Pons (tissue), 1 donor: ENCODE results near the gene SCN1A.
"Not testable (repeated sequence)": the region's sequence is repeated elsewhere in the genome, so short reads cannot be mapped to it uniquely, and the experiment has no call there.

Experiments
- DNase-seq: peaks from one replicate; pipeline ENCODE4 v3.0.0-alpha.2; 2016; ENCODE audit warnings: low spot score

Gene SCN1A

DNA sequence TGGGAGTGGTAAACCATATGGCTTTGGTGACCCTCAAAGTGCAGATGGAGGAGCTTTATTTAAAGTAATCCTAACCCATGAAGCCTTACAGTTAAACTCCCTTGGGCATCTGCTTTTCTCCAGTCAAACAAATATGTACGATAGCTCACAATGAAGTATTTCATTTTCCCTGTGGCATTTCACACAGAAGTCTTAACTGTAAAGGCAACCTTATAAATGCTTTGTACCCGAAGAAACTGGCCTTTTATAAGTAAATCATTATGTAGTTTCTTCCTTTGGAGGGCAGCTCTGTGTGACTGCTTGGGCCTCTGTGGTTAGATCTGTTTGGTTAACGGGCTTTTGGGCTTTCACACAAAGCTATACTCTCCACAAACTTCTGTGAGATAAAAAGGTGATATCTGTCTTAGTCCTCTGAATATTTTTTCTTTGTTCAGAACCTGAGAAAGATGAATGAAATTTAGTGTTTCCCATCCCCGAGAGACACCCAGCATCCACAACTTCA, 46.6 kb downstream of the SCN1A start:
- DNase-seq = no peak

DNA sequence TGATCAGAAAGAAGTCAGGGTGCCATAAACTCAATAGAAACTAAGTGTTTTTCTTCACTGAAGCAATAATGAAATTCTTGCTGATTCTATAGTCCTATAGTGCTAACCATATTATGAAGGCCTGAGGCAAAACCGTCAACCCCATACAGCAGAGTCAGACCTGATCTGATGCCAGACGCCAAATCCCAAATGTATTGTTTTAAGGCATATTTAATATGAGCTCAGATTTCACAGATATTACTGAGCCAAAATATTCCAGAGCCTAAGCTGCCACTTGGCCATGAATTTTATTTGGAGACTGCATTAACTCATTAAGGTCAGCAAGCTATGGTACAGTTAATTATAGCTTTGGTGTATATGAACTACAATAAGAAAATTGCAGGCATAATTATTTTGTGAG, 53.4 kb downstream of the SCN1A start:
- DNase-seq = no peak

DNA sequence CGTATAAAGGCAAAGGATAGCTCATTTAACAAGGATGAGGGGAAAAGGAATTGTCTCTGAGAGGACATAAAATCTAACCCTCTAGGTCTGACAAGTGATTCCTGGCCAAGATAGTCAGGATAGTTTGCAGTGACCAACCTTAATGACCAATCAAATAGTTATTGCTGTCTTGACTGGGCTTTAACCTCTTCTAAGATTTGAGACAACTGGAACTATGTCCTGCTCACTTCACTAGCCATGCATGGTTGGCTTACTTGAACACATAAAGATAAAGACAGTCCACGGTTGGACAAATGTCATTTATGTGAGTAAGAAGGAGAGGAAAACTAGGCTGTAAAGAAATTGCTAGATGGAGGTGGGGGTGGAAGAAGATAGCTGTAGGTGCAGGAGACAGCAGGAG, 53.8 kb downstream of the SCN1A start:
- no peak for DNase-seq

DNA sequence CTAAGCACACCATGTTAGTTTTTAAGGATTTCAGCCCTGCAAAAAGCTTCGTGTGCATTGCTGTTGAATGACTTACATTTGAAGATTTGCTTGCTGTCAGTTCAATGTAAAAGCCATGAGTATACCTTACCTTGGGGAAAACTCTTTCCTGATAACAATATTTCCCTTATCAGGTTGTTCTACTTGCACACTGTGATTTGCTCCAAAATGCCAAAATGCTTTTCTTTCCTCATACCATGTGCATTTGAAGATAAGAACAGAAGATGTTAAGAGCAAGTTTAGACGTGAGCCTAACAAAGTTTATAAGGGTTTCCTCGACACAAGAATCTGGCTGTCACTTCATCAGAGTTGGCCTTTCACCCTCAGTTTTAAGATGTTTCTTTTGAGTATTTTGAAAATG, 57.6 kb downstream of the SCN1A start:
- no peak for DNase-seq

DNA sequence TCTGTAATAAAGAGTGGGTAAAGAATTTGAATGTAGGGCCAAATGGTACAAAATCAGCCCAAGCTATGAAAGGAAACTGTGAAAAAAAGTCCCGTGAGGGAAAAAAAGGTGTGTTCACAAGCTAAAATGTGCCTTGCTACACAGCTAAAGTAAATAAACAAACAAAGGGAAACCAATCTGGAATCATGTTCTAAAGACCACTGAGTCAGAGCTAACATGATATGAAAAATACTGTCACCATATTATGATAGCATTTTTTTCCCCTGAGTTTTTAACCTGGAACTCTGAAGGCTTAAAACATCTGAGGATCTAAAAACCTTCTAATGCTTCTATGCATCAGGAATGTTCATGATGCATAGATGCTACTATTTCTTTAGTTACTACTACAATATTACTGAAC, 58.8 kb downstream of the SCN1A start:
- DNase-seq = no peak

DNA sequence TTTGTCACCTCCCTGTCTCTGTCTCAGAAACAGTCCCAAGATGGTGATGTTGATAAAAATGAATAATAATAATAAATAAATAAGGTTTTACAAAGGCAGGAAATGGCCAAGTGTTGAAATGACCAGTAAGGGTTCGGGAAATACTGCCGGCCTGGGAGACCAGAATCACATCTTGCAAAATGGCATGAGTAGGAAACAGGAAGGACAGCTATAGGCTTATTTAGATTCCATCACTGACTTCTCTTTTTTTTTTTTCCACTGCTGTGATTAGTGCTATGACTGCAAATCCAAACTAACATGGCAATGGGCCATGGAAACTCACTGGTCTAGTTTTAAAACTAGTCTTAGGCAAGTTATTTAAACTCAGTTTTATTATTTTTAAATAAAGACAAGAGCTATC, 60.6 kb downstream of the SCN1A start:
- no peak for DNase-seq

DNA sequence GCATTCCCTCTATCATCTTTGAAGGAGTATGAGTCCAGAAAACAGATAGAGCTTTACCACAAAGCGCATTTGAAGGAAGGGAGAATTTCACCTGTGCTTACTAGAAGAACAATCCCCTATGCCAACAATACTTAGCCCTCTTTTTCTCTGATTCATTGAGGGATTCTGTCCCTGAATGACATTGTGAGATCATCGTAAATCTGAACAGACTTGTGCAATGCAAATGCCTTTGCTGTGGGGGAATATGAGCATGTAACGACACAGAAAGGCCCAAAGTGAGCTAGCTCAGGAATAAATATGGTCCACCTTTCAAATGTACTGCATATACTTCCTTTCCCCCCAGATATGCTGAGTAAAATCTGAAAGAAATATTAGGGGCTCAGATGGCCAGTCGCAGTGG, 67.6 kb downstream of the SCN1A start:
- DNase-seq = no peak

DNA sequence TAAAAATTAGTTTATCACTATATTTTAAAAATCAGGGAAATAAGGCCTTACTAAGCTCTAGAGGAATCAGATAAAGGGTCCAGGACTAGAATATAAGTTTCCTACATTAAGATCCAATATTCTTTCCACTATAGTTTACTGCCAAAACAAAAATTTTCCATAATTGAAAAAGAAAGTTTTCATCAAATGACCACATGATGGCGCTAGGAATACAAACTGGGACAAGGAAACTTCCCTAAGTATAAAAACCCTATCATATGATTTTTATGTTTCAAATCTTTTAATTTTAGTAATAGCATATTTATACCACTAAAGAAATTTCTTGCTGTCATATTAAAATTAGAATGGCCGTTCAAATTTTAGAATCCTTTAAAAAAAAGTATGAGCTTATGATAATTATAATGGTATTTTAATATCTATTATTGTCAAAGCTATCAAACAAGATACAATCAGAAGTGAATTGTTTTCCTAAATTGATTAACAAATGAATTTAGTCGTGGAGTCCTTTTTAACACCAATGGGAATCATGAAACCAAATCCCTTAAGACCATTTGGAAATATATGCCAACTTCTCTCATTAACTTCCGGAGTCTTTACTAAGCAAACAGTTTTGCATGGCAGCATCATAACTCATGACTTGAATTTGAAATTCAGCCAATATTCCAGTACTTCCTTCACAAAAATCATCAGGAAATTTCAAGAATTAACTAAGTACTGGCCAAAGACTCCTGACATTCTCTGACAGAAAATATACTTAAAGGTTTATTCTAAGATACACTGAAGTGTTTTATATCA, 70.3 kb downstream of the SCN1A start:
- DNase-seq = peak; percentile 31

DNA sequence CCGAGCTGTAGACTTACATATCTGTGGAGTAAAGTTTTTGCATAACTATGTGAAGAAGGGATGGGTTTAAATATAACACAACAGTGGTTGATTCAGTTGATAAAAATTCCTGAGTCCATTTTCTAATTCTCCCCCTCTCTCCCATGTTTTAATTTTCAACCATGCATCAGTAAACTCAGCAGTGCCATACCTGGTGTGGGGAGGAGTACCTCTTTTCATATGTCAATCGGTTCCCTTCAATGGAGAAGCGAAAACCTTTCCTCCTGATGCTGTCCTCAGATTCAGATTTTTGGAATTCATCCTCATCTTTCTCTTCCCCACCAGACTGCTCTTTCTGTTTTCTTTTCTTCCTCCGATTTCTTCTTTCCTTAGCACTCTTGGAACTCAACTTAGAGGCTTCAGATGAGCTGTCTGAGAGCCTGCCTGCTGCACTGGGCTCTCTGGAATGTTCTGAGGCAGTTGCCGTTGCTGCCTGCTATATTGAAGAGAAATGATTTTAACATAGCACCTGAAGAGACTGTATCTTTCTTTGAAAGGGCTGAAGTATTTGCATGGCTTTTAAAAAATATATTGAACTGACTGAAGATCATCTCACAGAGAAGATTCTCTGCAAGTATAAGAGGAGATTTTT, 82.9 kb downstream of the SCN1A start:
- DNase-seq = no peak

DNA sequence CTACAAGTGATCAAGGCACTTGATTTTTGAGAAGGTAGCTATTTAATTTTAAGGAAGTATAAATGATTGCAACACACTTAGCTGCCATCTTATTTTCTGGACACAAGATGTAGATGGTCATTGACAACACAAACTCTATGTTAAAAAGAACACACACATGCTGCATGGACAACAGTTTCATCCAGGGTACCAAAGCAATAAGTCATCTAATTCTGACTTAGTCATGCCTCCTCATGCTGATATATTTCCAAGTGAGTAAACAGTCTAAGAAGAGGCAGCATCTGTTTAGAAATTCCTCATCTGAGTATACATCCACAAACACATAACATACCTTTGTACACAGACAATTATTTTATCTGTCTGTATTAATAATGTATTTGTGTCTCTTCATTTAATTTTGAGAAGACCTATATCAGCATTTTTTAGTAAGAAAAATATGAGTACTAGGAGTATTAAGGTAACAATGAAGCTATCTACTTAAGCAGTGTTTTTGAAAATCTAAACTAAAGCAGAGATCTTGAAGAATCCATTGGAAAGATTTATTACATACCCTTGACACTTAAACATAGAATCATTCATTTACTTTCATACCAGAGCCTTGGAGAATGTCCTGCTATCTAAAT, 84.9 kb downstream of the SCN1A start:
- no peak for DNase-seq

DNA sequence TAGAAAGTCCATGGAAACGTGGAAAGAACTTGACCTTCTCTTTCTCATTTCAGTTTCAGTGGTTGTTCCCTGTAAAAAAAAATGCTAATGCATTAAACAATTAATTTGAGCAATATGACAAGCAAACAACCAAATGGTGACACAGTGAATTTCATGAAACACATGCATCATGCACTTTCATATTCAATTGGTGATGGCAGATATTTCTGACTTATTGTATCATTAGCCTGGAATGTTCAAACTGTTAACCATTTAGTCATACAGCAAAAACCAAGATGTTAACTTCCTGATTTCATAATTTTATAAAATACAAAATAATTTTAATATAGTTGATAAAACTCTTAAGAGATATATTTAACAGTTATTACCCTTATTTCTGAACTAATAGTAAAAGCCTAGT, 85.5 kb downstream of the SCN1A start:
- DNase-seq = no peak

DNA sequence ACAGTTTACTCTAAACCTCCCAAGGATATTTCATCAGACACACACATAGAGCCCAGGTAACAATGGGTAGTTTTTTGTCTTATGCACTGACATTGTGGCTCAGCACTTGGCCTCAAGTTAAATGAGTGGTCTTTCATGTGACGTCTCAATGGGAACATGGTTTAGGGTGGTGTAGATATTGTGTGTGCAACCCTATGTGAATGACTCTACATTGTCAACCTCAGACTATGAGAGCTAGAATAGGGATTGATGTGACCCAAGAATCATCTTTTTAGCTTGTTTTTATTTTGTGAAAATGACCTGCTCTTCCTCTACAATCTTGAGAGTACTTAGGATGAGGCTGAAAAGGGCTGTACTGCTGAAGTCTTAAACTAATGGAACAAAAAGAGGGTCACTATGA, 86.2 kb downstream of the SCN1A start:
- DNase-seq = no peak

DNA sequence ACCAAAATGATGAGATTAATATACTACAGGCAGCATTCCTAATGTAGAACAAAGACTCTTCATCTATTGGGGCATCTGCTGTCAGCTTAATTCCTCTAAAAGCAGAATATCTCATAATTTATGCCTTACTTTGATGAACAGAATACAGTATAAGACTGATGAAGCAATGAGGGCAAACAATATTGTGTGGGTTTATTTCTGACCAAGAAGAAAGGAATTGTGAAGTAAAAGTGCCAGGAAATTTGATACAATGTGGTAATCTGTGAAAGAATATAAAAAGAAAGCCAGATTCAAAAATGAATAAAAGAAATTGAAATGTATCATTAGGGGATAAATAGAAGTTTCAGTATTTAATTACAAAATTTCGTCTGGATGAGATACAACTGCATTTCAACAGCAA, 95.5 kb downstream of the SCN1A start:
- DNase-seq = no peak

DNA sequence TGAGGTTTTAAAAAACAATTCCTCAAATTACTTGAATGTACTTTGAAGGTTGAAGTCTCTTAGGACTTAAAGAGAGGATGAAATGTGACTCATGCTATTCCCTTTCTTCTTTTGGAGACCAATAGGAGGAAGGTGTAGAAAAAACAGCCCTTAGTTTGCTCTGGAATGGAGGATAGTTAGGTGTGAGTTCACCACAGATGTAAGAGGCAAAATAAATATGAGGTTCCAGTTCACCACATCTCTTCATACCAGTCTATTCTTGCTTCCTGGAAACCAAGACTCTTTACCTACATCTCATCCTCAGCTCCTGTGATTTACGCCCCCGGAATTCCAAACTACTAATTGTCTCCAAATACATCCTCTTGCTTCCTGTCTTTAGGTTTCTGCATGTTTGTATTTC, 96.8 kb downstream of the SCN1A start:
- no peak for DNase-seq

DNA sequence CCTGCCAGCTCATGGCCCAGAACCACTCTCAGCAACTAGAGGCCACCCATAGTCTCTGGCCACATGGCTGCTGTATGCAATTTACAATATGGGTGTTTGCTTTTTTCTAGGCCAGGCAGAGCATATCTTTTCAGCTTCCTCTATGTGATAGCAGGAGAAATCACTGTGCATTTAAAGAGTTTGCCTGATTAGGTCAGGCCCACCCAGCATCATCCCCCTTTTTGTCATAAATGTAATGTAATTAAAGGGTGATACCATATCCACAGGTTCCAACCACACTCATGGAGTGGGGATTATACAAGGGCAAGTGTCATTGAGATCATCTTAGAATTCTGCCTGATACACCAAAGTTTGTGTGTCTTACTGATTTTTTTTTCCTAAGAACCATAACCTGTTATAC, 102.5 kb downstream of the SCN1A start:
- no peak for DNase-seq

DNA sequence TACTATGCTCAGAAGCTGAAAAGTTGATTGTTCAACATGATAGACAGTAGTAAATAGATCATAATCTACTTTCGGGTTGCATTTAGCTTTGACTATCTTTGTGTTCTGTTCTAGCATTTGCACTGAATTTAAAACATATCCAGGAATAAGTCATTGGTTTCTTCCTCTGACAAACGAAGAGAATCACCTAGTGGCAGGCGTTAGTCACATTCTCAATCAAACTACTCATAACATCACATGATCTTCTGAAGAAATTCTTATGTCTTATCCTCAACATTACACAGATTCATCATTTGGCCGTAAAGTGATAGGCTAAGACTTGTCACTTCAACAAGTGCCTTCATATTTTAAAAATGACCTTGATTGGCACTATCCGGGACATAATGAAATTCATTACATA, 110.6 kb downstream of the SCN1A start:
- no peak for DNase-seq

DNA sequence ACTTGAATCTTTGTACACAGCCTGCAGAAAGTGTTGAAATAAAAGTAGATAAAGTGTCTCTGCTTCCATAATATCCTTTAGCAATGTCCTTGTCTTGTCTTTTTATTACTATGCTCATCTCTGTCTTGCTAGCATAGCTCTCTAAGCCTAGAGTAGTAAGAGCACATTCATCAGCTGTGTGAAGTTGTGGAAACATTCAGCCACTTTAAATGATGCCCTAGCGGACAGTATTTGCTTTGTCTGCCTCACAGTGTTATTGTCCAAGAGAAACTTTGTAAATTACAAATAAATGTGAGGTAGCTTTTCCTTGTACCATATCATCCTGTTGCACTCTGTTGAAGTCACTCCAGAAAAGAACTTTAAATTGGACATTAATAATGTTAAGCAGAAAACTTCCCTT, 113.9 kb downstream of the SCN1A start:
- DNase-seq = peak; percentile 9

DNA sequence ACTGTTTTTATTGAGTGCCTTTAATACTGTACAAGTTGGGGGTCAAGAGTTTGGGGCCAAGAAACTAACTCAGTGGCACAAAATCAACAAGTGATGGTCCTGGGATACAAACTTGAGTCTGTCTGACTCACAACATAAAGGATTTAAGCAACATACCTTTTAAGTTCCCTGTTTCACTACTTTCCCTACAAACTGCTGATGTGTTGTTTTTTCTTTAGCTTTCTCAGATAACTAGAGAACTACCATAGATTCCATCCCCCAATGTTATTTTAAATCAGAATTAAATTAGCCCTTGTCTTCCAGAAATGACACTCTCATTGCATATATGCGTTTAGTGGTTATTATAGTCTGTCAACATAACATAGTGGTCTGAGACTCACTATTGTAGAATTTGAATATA, 116.2 kb downstream of the SCN1A start:
- no peak for DNase-seq

DNA sequence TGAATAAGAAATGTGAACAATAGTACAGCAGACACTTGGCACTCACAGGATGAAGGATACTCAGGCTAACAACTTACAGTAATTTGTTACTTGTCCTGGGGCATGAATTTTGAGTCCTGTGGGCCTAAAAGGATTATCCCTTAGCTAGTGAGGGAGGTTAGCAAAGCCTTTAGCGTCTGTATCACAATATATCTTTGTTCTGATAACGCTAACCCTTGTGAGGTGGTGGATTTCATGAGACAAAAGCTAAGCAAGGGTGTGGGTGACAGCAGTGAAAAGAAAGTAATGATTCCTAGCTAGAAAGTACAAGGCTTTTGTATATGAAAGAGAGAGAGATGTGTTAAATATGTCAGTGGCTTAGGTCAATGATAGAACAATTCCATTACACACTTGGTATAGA, 127.4 kb downstream of the SCN1A start:
- no peak for DNase-seq

DNA sequence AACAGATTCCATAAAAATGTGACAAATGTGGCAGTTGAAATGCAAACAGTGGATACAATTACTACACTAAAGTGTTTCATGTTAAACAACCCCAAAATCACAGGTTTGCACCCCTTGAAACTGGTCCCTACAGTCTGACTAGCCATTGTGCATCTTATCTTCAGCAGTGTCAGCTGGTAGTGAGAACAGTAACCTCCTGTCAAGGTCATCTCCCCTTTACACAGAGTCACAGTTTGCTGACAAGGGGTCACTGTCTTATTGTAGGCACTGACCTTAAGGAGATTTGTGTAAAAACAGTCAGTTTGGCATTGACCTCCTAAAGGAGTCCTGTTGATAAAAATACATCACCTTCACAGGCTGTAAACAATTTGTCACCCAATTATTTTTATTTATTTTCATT, 137.0 kb downstream of the SCN1A start:
- DNase-seq = no peak

DNA sequence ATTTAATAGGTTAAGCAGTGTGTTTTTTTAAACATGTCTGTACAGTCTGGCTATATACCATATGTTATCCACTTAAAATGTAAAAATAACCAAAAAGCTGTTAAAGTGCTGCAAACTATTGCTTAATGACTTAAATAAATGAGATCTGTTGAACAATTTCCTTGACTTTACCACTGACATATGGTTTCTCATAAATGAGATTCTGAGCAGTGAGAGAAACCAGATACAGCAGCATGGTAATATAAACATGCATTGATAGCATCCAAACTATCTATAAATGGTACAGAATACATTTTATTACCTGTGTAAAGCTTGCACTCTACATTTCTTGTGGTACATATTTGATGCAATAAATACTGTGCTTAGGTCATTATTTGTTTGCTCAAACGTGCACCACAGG, 138.0 kb downstream of the SCN1A start:
- no peak for DNase-seq

DNA sequence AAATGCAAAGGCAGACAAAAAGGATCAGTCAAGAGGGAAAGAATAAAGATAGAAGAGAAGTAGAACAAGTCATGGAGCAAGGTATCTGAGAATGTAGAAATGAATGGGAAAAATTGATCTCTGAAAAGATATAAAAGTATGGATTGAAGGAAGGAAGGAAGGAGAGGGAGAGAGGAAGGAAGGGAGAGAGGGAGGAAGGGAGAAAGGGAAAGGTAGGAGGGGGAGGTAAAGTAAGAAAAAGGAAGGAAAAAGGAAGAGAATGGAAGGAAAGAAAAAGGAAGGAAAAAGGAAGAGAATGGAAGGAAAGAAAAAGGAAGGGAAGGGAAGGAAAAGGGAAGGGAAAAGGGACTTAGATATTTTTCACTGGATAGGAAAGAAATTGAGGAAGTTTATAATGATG, 142.7 kb downstream of the SCN1A start:
- no peak for DNase-seq

DNA sequence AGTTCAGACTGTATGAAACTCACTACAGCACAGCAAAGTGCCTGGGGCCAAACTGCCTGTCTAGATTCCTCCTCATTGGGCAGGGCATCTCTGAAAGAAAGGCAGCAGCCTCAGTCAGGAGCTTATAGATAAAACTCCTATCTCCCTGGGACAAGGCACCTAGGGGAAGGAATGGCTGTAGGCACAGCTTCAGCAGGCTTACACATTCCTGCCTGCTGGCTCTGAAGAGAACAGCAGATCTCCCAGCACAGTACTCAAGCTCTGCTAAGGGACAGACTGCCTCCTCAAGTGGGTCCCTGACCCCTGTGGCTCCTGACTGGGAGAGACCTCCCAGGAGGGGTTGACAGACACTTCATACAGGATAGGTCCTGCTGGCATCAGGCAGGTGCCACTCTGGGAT, 155.7 kb downstream of the SCN1A start:
- DNase-seq = not testable (repeated sequence)
